HG02885 (cell line): ENCODE measurements around the gene SFXN4.
A peak's percentile ranks its signal among the peaks of the same experiment; 100 is the strongest.
"Not testable (repeated sequence)": the region's sequence is repeated elsewhere in the genome, so short reads cannot be mapped to it uniquely, and the experiment has no call there.

Experiments
- ATAC-seq: cut with Tn5 transposase; IDR thresholded peaks from one replicate; pipeline ENCODE4 v1.9.1; 2021; ENCODE audit warnings: mild to moderate bottlenecking; ENCODE audit not compliant: unreplicated experiment, poor library complexity

The SFXN4 gene

GRCh38 chr10:119149157-119149556, 16.4 kb downstream of the SFXN4 start:
- ATAC-seq = no peak

GRCh38 chr10:119143657-119144056, 21.9 kb downstream of the SFXN4 start:
- no peak for ATAC-seq

- no peak for ATAC-seq
These were observed 24.8 kb downstream of the SFXN4 start for GRCh38 chr10:119140603-119141245.

DNA sequence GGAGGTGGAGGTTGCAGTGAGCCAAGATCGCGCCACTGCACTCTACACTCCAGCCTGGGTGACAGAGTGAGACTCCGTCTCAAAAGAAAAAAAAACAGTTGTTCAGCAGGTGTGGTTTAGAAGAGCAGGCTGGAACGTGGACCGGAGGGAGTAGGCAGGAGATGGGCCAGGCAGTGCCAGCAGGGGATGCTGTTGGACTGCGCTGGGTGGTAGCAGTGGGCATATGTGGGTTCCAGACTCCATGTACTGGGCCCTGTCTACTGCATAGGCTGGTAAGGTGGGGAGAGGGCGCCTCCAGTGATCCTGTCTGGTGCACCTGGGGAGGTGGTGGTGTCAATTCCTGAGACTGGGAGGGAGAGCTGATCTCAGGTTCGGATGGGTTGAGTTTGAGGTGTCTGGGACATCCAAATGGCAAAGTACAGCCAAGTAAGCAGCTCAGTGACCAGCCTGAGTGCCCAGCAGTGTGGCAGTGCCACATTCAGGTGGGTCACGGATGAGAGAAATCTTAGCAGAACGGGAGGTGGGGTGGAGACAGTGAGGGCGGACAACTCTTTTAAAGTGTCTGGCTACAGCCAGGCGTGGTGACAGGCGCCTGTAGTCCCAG, 25.9 kb downstream of the SFXN4 start:
- no peak for ATAC-seq

- ATAC-seq = no peak
These were observed 26.9 kb downstream of the SFXN4 start for GRCh38 chr10:119138346-119139306.

DNA sequence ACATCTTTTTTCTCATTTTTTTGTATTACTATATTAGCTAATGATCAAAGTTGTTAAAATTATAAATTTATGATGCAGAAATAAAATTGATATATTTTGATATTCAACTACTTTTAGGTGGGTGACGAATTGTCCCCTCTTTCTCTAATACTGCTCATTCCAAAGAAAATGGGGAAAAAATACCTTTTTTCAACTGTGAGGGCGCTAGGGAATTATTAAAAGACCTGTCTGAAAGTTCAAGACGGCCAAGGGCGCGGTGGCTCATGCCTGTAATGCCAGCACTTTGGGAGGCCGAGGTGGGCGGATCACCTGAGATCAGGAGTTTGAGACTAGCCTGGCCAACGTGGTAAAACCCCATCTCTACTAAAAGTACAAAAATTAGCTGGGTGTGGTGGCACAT, 27.6 kb downstream of the SFXN4 start:
- ATAC-seq = not testable (repeated sequence)

DNA sequence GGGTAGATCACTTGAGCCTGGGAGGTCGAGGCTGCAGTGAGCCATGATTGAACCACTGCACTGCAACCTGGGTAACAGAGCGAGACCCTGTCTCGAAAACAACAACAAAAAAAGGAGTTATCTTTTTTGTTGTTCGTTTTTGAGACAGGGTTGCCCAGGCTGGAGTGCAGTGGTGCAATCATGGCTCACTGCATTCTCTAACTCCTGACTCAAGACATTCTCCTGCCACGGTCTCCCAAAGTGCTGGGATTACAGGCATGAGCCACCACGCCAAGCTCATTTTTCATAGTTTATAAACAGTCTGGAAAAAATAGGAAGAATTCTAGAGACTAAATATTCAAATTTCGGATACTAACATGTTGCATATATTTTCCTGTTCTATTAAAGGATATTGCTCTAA, 29.4 kb downstream of the SFXN4 start:
- no peak for ATAC-seq

DNA sequence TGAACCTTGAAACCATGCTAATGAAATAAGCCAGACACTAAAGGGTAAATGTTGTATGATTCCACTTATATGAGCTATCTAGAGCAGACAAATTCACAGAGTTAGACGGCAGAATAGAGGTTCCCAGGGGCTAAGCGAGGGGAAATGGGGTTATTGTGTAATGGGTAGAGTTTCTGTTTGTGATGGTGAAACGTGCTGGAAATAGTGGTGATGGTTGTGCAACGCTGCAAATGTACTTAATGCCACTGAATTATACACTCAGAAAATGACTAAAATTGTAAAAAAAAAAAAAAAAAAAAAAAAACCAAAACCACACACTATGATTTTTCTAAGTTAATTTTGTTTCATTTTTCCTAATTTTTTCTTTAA, 30.0 kb downstream of the SFXN4 start:
- ATAC-seq = no peak

- no peak for ATAC-seq
These were observed 31.6 kb downstream of the SFXN4 start for GRCh38 chr10:119133949-119134348.

GRCh38 chr10:119132521-119133345, 32.8 kb downstream of the SFXN4 start:
- ATAC-seq = no peak

- ATAC-seq = no peak
These were observed 33.8 kb downstream of the SFXN4 start for GRCh38 chr10:119131512-119132240.

DNA sequence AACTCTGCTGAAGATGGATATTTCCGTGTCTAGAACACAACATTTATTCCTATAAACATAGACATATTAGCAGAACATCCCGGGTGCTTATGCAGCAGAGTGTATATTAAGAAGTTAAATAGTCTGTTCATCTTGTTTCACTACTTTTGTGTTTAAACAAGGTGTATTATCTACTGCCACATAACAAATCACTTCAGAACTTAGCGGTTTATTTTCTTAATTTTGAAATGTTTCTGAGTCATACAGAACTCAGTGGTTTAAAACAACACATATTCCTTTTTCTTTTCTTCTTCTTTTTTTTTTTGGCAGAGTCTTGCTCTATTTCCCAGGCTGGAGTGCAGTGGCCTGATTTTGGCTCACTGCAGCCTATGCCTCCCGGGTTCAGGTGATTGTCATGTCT, 35.8 kb downstream of the SFXN4 start:
- no peak for ATAC-seq

- no peak for ATAC-seq
These were observed 39.6 kb downstream of the SFXN4 start for GRCh38 chr10:119125942-119126341.

- no peak for ATAC-seq
These were observed 44.6 kb downstream of the SFXN4 start for GRCh38 chr10:119120875-119121274.

DNA sequence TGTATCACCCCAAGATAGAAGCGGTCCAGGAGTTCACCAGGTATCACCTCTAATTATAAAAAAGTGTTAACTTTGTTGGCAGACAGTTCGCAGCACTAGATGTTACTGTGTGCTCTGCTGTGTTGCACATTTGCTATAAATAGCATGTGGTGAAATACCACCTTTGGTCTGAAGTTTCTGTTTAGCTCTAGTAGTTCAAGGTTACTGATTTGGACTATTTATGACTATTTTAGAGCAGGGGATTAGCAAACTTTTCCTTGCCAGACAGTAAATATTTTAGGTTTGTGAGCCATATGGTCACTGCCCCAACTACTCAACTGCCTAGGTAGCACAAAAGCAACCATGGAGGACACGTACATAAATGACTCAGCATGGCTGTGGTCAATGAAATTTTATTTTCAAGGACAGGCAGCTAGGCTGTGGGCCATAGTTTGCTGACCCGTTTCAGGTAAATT, 45.1 kb downstream of the SFXN4 start:
- ATAC-seq = peak; percentile 92

DNA sequence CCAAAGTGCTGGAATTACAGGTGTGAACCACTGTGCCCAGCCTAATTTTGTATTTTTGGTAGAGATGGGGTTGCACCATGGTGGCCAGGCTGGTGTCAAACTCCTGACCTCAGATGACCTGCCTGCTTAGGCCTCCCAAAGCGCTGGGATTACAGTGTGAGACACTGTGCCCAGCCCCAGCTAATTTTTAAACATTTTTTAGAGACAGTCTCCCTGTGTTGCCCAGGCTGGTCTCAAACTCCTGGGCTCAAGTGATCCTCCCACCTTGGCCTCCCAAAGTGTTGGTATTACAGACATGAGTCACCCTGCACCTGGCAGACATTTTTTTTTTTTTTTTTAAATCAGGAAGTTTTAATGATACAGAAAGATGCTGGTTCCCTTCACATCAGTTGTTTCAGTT, 46.1 kb downstream of the SFXN4 start:
- ATAC-seq = no peak

DNA sequence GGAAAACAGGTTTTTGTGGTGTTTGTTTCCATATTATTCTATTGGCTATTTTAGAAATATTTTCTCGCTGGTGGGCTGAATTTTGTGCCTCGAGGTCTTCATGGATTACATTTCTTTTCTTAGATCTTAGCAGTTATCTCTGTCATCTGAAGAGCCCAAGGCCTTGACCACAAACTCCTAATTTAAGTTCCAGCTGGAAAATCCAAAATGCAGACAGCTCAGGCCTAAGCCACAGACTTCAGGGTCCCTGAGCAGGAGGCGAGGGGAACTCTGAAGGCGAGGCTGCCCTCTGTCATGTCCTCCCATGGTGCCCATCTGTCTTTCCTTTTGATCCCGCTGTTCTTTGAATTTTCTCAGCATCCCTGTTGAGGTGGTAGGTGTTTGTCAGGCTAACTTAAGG, 47.3 kb downstream of the SFXN4 start:
- no peak for ATAC-seq

GRCh38 chr10:119116326-119116951, 49.1 kb downstream of the SFXN4 start:
- ATAC-seq = no peak

DNA sequence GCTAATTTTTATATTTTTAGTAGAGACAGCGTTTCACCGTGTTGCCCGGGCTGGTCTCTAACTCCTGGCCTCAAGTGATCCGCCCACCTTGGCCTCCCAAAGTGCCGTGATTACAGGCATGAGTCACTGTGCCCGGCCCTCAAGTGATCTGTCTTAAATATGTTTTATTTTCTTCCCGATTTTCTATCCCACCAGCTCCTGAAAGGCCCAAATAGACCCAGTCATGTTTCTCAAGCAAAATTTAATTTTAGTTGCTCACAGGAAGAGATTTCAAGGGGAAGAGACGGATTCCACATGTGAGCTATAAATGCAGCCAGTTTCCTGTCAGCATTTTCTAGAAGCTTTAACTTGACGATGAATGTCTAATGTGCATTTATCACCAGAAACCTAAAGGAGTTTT, 49.6 kb downstream of the SFXN4 start:
- no peak for ATAC-seq
